Measurements from ENCODE around the gene ITGB1.

Gene ITGB1

DNA sequence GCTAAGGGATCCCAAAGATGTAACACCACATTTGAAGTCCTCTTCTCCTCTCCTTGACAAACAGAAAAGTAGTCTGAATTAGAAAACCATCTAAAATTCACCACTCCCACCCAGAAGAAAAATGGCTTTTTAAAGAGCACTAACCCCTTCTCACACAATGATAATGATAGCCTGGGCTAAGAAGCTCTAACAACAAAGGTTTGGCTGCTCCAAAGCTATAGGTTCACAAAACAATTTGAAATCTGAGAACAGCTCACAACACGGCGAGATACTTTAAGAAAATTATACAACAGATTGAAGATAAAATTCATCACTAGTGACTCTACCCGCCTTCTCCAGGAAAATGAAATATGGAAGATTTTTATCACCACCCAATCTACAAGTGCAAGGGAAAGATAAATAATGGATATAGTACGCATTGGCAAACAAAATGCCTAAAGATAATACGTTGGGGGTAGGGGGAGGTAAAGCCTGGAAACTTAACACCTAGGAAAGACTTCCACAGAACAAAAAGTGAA, 7.4 kb downstream of the ITGB1 start:
- peaks cover 8% of the 10 kb centered on the region for H3K36me3 Mint-ChIP-seq (ENCODE audit: insufficient read depth)
- H3K4me3 Mint-ChIP-seq, result peak overlapping the region; percentile 52
- peaks cover 87% of the 10 kb centered on the region for H3K4me1 Mint-ChIP-seq
- no peak overlapping the region for H3K27ac Mint-ChIP-seq (ENCODE audit: low read depth)
- H3K9me3 Mint-ChIP-seq, result no peaks in the 10 kb centered on the region
- no peaks in the 10 kb centered on the region for H3K27me3 Mint-ChIP-seq
- DNase-seq (ENCODE audit: low spot score in 2 of 2) (no peak), ATAC-seq (replicated peaks; ENCODE audit: extremely low read depth, poor library complexity, severe bottlenecking) (no peak)

- H3K27ac Mint-ChIP-seq (ENCODE audit: low read depth), result peak overlapping the region; percentile 45
- H3K27me3 Mint-ChIP-seq, result no peaks in the 10 kb centered on the region
- no peaks in the 10 kb centered on the region for H3K9me3 Mint-ChIP-seq
- peaks cover 8% of the 10 kb centered on the region for H3K36me3 Mint-ChIP-seq (ENCODE audit: insufficient read depth)
- ATAC-seq (replicated peaks; ENCODE audit: extremely low read depth, poor library complexity, severe bottlenecking), result no peak
- no peak overlapping the region for H3K4me3 Mint-ChIP-seq
- peaks cover 74% of the 10 kb centered on the region for H3K4me1 Mint-ChIP-seq
- DNase-seq (ENCODE audit: low spot score in 2 of 2), result no peak
Measured at GRCh38 chr10:32949221-32949678, 8.8 kb downstream of the ITGB1 start.

DNA sequence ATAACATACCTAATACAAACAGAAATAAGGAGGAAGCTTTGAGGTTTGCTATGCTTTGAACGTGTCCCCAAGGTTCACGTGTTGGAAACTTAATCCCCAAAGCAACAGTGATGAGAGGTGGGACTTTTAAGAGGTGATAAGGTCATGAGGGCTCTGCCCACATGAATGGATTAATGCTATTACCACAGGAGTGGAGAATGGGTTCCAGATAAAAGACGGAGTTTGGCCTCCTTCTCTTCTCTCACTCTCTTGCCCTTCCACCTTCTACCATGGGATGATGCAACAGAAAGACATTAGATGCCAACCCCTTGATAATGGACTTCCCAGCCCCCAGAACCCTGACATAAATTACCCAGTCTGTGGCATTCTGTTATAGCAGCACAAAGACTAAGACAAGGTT, 9.6 kb downstream of the ITGB1 start:
- peaks cover 10% of the 10 kb centered on the region for H3K36me3 Mint-ChIP-seq (ENCODE audit: insufficient read depth)
- H3K27ac Mint-ChIP-seq (ENCODE audit: low read depth), result peak overlapping the region; percentile 45
- no peaks in the 10 kb centered on the region for H3K9me3 Mint-ChIP-seq
- no peak for DNase-seq (ENCODE audit: low spot score in 2 of 2)
- ATAC-seq (replicated peaks; ENCODE audit: extremely low read depth, poor library complexity, severe bottlenecking), result peak; percentile 31
- H3K27me3 Mint-ChIP-seq, result no peaks in the 10 kb centered on the region
- H3K4me3 Mint-ChIP-seq, result peak overlapping the region; percentile 31
- H3K4me1 Mint-ChIP-seq, result peaks cover 74% of the 10 kb centered on the region

DNA sequence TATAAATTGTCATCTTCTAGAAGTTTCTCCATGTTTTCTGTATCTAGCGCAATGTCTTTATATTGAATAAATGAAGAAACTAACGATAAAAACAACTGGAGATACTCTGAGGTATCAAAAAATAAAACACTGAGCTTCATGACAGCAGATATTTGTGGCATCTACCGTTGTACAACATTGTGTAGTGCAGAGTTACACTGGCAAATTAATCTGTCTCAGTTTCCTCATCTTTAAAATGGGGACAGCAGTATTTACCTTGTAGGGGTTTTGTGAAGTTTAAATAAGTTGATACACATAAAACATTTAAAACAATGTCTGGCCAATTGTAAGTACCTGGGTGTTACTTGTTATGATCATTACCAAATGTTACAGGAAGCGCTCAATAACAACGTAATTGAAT, 10.4 kb downstream of the ITGB1 start:
- no peak for DNase-seq (ENCODE audit: low spot score in 2 of 2)
- Mint-ChIP-seq H3K27ac (ENCODE audit: low read depth) (peak overlapping the region; percentile 45), H3K27me3 (no peaks in the 10 kb centered on the region), H3K36me3 (ENCODE audit: insufficient read depth) (peaks cover 9% of the 10 kb centered on the region), H3K4me3 (peak overlapping the region; percentile 4), H3K4me1 (peaks cover 71% of the 10 kb centered on the region), H3K9me3 (no peaks in the 10 kb centered on the region)
- peak; percentile 35 for ATAC-seq (replicated peaks; ENCODE audit: extremely low read depth, poor library complexity, severe bottlenecking)

GRCh38 chr10:32946108-32946507, 11.9 kb downstream of the ITGB1 start:
- H3K4me3 Mint-ChIP-seq, result no peak overlapping the region
- no peak overlapping the region for H3K27ac Mint-ChIP-seq (ENCODE audit: low read depth)
- ATAC-seq (replicated peaks; ENCODE audit: extremely low read depth, poor library complexity, severe bottlenecking), result no peak
- H3K27me3 Mint-ChIP-seq, result no peaks in the 10 kb centered on the region
- H3K36me3 Mint-ChIP-seq (ENCODE audit: insufficient read depth), result peaks cover 8% of the 10 kb centered on the region
- no peak for DNase-seq (ENCODE audit: low spot score in 2 of 2)
- peaks cover 67% of the 10 kb centered on the region for H3K4me1 Mint-ChIP-seq
- H3K9me3 Mint-ChIP-seq, result no peaks in the 10 kb centered on the region

- no peaks in the 10 kb centered on the region for H3K9me3 Mint-ChIP-seq
- peaks cover 6% of the 10 kb centered on the region for H3K36me3 Mint-ChIP-seq (ENCODE audit: insufficient read depth)
- peaks cover 66% of the 10 kb centered on the region for H3K4me1 Mint-ChIP-seq
- DNase-seq (ENCODE audit: low spot score in 2 of 2) (no peak), ATAC-seq (replicated peaks; ENCODE audit: extremely low read depth, poor library complexity, severe bottlenecking) (no peak)
- no peak overlapping the region for H3K27ac Mint-ChIP-seq (ENCODE audit: low read depth)
- no peak overlapping the region for H3K4me3 Mint-ChIP-seq
- H3K27me3 Mint-ChIP-seq, result no peaks in the 10 kb centered on the region
Measured at GRCh38 chr10:32943854-32944661, 14.0 kb downstream of the ITGB1 start.

DNA sequence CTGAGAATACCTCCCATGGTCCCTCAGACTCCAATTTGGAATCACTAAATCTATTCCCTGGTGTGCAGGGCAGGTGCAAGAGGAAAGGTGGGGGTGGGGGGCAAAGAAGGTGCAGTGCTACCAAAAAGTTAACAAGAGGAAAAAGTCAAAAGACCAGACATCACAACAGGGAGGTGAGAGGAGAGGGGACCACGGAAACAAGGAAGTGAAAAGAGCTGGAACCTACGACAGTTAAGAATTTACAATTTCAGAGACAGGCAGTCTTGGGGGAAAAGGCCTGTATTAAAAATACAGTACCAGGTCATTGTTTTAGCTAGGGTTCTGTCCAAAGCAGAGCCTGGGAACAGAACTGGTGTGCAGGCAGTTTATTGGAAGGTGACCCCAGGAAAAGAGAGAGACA, 14.6 kb downstream of the ITGB1 start:
- peaks cover 9% of the 10 kb centered on the region for H3K36me3 Mint-ChIP-seq (ENCODE audit: insufficient read depth)
- DNase-seq (ENCODE audit: low spot score in 2 of 2) (no peak), ATAC-seq (replicated peaks; ENCODE audit: extremely low read depth, poor library complexity, severe bottlenecking) (no peak)
- no peak overlapping the region for H3K4me3 Mint-ChIP-seq
- H3K9me3 Mint-ChIP-seq, result no peaks in the 10 kb centered on the region
- H3K27ac Mint-ChIP-seq (ENCODE audit: low read depth), result no peak overlapping the region
- peaks cover 66% of the 10 kb centered on the region for H3K4me1 Mint-ChIP-seq
- no peaks in the 10 kb centered on the region for H3K27me3 Mint-ChIP-seq

GRCh38 chr10:32942081-32942480, 15.9 kb downstream of the ITGB1 start:
- ATAC-seq (replicated peaks; ENCODE audit: extremely low read depth, poor library complexity, severe bottlenecking) (no peak), DNase-seq (ENCODE audit: low spot score in 2 of 2) (no peak)
- Mint-ChIP-seq H3K4me3 (no peak overlapping the region), H3K4me1 (peaks cover 61% of the 10 kb centered on the region), H3K36me3 (ENCODE audit: insufficient read depth) (peaks cover 12% of the 10 kb centered on the region), H3K9me3 (no peaks in the 10 kb centered on the region), H3K27me3 (no peaks in the 10 kb centered on the region), H3K27ac (ENCODE audit: low read depth) (peak overlapping the region; percentile 48)

DNA sequence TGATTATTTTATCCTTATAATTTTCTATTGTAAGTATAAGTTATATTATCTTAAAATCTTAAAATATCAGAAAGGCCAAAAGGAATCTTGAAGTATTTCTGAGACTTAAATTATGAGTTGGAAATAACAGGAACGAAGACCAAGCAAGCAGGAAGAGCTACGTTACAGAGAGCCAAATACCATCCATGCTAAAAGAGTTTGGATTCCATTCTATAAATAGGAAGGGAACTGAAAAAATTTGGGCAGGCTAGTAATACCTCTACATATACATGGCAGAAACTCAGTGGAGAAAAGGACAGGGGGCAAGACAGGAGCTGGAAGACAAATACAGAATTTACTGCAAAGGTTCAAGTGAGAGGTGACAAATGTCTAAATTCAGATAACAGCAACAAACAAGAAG, 16.7 kb downstream of the ITGB1 start:
- ATAC-seq (replicated peaks; ENCODE audit: extremely low read depth, poor library complexity, severe bottlenecking) (no peak), DNase-seq (ENCODE audit: low spot score in 2 of 2) (no peak)
- Mint-ChIP-seq H3K9me3 (no peaks in the 10 kb centered on the region), H3K4me3 (no peak overlapping the region), H3K27ac (ENCODE audit: low read depth) (peak overlapping the region; percentile 48), H3K36me3 (ENCODE audit: insufficient read depth) (peaks cover 12% of the 10 kb centered on the region), H3K27me3 (no peaks in the 10 kb centered on the region), H3K4me1 (peaks cover 58% of the 10 kb centered on the region)

DNA sequence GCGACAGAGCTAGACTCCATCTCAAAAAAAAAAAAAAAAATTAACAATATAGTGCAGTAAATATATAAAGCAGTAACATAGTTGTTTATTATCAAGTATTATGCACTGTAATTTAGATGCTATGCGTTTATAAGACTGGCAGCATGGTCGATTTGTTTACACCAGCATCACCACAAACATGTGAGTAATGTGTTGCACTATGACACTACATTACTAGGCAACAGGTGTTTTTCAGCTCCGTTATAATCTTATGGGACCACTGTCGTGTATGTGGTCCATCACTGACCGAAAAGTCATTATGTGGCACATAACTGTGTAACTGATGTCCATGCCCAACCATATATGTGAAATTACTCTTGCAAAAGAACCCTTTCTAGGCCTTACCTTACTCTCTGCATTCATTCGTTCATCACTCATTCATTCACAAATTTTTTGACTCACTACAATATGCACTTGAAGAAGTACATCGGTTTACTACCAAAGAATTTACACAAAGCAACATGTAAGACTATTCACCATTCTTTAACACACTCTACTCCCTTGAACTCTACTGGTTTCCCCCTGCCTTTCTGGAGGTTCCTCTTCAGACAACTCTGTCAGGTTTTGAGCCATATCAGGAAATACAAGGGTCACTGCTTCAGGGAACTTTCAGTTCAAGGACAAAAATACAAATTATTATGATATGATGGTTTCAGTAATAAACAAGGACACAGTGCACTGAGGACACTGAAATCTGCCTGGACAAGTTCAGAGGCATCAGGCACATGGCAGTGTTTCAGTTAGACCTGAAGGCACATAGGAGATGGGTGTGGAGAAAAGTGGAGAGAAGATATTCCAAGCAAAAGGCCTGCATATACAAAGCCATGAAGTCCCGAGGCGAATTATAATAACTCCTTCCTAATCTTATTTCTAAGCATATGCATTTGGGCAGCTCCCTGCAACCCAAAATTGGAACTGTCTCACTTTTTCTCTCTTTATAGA, 17.4 kb downstream of the ITGB1 start:
- DNase-seq (ENCODE audit: low spot score in 2 of 2), result no peak
- Mint-ChIP-seq H3K27ac (ENCODE audit: low read depth) (peak overlapping the region; percentile 48), H3K4me1 (peaks cover 58% of the 10 kb centered on the region), H3K9me3 (no peaks in the 10 kb centered on the region), H3K27me3 (no peaks in the 10 kb centered on the region), H3K4me3 (no peak overlapping the region), H3K36me3 (ENCODE audit: insufficient read depth) (peaks cover 15% of the 10 kb centered on the region)
- ATAC-seq (replicated peaks; ENCODE audit: extremely low read depth, poor library complexity, severe bottlenecking), result no peak

DNA sequence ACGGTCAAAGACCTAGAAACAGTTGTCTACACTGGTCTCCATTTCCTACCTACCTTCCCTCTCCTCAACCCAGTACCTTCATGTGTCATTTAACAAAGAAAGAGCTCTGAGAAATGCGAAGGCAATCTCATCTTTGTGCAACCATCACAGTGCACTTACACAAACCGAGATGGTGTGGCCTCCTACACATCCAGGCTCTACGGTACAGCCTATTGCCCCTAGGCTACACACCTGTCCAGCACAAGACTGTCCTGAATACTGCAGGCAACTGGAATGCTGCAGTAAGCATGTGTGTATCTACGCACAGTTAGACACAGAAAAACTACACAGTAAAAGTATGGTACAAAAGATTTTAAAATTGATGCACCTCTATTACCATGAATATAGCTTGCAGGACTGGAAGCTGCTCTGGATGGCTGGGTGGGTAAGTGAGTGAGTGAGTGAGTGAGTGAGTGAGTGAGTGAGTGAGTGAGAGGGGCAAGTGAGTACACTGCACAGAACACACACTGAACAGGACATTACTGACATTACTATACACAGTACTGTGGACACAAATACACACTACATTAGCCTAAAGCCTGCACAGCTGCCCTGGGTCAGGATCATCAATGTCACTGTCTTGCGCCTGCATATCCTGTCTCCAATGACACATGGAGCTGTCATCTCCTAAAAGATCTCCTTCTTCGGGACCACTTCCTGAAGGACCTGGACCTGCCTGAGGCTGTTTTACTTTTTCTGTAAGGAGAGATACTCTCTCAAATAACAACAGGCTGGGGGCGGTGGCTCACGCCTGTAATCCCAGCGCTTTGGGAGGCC, 18.5 kb downstream of the ITGB1 start:
- H3K9me3 Mint-ChIP-seq, result no peaks in the 10 kb centered on the region
- ATAC-seq (replicated peaks; ENCODE audit: extremely low read depth, poor library complexity, severe bottlenecking) (no peak), DNase-seq (ENCODE audit: low spot score in 2 of 2) (no peak)
- H3K27me3 Mint-ChIP-seq, result no peaks in the 10 kb centered on the region
- peak overlapping the region; percentile 28 for H3K4me3 Mint-ChIP-seq
- peaks cover 22% of the 10 kb centered on the region for H3K36me3 Mint-ChIP-seq (ENCODE audit: insufficient read depth)
- peaks cover 67% of the 10 kb centered on the region for H3K4me1 Mint-ChIP-seq
- H3K27ac Mint-ChIP-seq (ENCODE audit: low read depth), result peak overlapping the region; percentile 52

- Mint-ChIP-seq H3K36me3 (ENCODE audit: insufficient read depth) (peaks cover 23% of the 10 kb centered on the region), H3K27me3 (no peaks in the 10 kb centered on the region), H3K4me1 (peaks cover 61% of the 10 kb centered on the region), H3K9me3 (no peaks in the 10 kb centered on the region), H3K4me3 (no peak overlapping the region), H3K27ac (ENCODE audit: low read depth) (peak overlapping the region; percentile 52)
- DNase-seq (ENCODE audit: low spot score in 2 of 2) (no peak), ATAC-seq (replicated peaks; ENCODE audit: extremely low read depth, poor library complexity, severe bottlenecking) (no peak)
Measured at GRCh38 chr10:32938554-32939061, 19.4 kb downstream of the ITGB1 start.

Data from central memory CD8-positive, alpha-beta T cell (primary cell).